Stimulated activated naive CD8-positive, alpha-beta T cell treated with anti-CD3 and anti-CD28 coated beads, Interleukin-15, Interleukin-2, amounts not matched to agents 100 U/mL and 50 U/mL, for 24 hours (primary cell): ENCODE measurements around the gene LIPA.
"Not testable (repeated sequence)": the region's sequence is repeated elsewhere in the genome, so short reads cannot be mapped to it uniquely, and the experiment has no call there.

Source experiments
- ATAC-seq: fragments of 150-1000 bp; cut with Tn5 transposase; one replicate; pipeline ENCODE4 v1.10.0; 2021
- DNase-seq: peaks from one replicate; pipeline ENCODE4 v3.0.0; 2021

LIPA gene

DNA sequence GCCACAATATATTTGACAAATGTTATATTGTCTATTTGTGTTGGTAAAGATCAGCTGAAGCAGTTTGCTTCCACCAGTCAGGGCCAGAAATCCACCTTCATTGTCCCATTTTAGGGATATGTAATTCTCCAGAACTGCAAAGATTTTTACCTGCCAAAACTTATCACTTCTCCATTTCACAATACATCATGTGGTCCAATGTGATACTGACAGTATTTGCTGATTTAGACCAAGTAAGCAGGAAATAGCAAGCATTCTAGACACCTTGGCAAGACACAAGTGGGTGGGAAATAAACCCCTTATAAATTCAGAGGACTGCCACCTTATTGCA lies 18.5 kb upstream of the LIPA start:
- ATAC-seq (no peak), DNase-seq (no peak)

DNA sequence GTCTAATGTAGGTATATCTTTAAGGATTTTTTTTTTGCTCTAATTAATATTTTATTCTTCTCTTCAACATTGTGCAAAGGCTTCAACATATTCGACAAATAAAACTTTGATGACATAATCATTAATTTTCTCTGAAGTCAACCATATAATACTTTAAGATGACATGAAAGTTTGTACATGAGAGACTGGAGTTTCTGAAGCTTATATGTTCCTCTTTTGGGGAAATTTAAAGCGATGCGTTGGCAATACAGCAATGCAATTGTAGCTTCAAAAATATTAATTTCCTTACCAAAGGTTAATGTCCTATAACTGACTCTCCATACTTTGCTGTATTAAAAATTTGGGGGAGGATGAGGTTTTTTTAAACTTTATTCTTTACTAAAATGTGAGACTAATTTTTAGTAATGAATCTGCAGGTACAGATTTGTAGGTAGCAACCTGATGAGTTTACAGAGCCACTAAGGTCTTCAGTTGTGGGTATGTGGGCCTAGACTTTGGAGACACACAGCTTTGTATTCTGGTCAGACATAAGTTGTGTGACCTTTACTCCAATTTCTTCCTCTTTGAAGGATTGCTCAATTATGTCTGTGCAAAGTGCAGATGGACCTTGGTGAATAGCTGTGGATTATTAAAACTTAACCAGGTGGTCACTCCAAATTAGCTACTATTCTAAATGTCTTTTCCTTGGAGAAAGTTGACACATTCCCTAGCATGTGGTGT lies 18.0 kb upstream of the LIPA start:
- no peak for DNase-seq
- no peak for ATAC-seq

DNA sequence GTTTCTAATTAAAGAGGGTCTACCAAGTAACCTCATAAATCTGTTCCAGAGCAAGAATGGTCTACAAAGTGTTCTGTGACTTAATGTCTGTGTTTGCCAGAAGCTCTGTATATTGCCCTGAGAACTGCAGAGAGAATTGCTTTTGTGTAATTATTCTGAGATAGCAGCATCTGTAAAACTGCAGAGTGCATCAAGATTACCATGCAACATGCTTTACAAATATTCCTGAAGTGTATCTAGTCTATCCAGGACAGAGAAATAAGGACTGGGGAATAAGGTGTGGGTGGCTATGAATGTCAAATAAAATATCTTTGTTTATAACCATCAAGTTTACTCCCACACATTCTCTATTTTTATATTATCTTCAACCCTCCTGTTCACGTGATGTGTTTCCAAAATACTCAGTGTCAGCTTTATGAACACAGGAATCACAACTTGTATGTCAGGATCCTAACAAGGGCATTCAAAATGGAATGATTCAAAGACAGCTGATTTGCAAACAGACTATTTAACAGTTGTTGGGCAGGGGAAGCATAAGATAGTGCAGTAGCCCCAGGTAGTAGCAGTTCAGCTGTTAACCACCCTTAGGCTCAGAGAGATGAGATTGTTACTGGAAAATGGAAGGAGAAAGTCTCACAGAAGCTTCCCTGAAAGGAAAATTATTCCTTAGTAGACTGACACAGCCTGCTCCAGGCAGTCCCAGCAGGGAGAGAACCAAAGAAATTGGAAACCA lies 15.3 kb upstream of the LIPA start:
- DNase-seq (no peak), ATAC-seq (no peak)

- DNase-seq (no peak), ATAC-seq (no peak)
Measured at GRCh38 chr10:89263531-89263930, 12.0 kb upstream of the LIPA start.

- DNase-seq: no peak
Measured at GRCh38 chr10:89263091-89263490, 11.5 kb upstream of the LIPA start.

DNA sequence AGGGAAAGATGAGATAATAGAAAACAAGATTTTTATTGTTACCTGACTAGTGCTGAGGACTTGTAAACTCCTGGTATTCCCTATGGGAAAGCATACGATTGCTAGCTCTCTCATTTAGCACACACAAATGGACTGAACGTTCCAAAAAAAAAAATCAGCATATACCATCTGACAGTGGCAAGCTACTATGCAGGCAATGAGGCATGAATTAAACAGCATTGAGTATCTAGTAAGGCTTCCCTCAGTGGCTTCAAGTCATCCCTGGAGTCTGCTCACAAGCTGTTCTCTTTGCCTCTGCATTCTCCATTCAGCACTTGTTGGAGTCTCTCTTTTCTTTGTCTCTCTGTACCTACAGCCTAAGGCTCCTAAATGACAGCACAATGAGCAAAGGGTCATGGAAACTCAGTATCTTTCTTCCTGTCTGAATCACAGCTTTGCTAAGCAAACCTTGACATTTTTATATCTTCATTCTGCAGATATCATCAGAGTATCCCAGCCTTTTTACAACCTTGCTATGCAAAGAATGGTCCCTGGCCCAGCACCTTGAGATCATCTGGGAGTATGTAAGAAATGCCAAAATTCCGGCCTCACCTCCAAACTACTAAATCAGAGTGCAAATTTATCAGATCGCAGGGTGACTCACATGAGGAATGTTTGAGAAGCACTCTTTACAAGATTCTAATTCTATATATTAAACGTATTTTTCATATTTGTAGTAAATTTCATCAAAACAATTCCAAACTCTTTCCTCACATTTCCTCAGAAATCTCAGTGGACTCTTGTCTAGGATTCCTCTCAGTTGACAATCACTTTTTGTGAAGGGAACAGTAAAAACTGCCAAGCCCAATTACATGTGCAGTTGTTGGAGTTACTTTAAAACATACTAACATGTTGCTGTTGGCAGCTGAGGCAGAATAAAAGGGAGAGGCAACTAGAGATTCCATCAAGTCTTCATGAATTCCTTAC lies 10.8 kb upstream of the LIPA start:
- no peak for DNase-seq

More at GRCh38 chr10:89263091-89263490, 11.5 kb upstream of the LIPA start:
- ATAC-seq: no peak

DNA sequence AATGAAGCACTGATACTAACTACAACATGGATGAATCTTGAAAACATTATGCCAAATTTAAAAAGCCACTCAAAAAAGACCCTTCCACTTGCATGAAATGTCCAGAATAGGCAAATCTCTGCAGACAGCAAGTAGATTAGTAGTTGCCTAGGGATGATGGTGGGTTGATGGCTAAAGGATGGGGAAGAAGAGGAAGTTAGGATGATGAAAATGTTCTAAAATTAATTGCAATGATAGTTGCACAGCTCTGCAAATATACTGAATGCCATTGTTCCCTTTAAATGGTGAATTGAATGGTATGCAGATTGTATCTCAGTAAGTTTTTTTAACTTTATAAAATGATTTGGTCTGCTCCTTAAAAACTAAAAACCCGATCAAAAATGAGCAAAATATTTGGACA lies 7.3 kb upstream of the LIPA start:
- ATAC-seq: no peak
- no peak for DNase-seq

More for the DNA sequence above, 10.8 kb upstream of the LIPA start:
- ATAC-seq: peak; percentile 25

DNA sequence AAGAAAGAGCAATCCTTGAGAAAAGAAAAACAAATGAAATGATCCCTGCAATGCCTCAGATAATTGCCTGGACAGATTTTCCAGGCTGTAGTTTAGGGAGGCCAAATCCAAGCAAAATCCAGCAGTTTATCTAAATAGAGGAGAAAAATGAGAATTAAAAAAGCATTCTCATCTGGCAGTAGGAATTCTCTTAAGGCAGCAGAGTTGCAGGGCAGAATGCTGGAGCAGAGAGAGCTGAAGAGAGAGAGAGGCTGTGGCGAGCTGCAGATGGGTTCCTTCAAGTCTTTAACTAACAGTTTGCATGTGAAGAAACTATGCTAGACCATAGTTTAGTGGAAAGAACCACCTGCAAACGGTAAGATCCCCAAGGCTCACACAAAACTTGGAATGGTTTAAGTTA lies 6.0 kb upstream of the LIPA start:
- ATAC-seq (no peak), DNase-seq (no peak)

DNA sequence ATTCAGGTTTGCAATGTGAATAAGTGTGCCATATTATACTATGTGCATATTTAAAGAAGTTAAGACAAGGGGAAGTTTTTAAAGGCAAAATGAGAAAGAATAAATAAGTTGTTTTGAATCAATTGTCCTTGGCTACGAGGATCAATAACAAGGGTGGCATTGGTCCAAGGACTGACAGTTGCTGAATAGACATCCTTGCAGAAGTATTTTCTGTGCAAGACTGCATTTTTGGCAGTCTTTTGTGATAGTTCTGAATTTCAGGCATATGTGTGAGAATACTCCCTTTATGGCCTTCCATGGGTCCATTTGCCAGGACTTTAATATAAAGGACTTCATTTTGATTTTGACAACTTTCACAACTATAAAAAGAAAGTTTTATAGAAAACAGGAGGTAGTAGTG lies 5.4 kb upstream of the LIPA start:
- no peak for DNase-seq
- ATAC-seq: no peak

GRCh38 chr10:89256340-89256739 lies 4.8 kb upstream of the LIPA start:
- DNase-seq: no peak
- ATAC-seq: no peak

- ATAC-seq (no peak), DNase-seq (no peak)
Measured at GRCh38 chr10:89255793-89256192, 4.2 kb upstream of the LIPA start.

- not testable (repeated sequence) for ATAC-seq
- peak; percentile 38 for DNase-seq
Measured at GRCh38 chr10:89255091-89255579, 3.6 kb upstream of the LIPA start.

DNA sequence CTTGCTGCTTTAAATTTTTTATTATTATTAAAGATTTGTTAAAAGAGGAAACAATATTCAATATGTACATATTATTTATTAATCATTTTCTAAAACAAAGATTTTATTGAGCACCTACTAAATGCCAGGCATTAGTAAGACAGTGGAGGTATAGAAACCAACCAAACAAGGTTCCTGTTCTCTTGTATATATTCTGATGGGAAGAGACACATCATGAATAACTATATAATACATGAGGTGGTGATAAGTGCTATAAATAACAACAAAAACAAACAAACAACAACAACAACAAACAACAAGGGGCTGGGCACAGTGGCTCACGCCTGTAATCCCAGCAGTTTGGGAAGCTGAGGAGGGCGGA lies 630 bp upstream of the LIPA start:
- no peak for DNase-seq
- ATAC-seq: no peak

- DNase-seq: no peak
- ATAC-seq: no peak
Measured at GRCh38 chr10:89250865-89251408, 638 bp downstream of the LIPA start.

GRCh38 chr10:89248990-89249389 lies 2.6 kb downstream of the LIPA start:
- DNase-seq: no peak
- no peak for ATAC-seq

GRCh38 chr10:89247623-89248022 lies 4.0 kb downstream of the LIPA start:
- not testable (repeated sequence) for ATAC-seq, DNase-seq

DNA sequence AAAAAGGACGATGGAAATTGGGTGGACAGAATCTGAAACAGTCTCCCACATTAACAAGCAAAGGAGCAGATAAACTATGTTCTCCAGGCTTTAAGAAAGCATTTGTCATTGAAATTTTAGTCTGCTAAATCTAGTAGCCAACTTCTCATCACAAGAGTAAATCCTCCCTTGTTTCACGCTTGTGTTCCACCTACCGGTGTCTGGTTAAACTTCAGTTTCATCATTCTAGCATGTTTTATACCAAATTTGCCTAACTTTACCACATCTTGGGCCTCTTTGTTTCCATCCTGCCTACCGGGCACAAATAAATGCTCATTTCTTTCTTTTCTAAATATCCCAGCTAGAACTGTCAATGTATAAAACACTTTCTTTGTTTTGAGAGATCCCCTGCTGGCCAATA lies 5.8 kb downstream of the LIPA start:
- DNase-seq (no peak), ATAC-seq (no peak)

- ATAC-seq (no peak), DNase-seq (no peak)
Measured at GRCh38 chr10:89242840-89243568, 8.6 kb downstream of the LIPA start.

DNA sequence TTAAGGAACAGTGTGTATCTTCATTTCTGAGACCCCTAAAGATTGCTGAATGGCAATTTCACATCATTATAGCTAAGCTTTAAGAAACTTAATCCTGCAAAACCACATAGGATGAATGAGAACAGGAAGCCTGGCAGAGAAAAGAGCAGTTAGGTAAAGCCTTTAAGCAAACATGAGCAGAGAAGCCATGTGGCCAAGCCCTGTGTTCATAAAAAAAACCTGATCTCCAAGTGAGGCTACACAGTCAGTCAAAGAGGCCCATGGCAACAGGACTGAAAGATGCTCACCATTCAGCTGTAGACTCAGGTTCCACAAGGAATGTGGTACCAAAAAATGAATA lies 9.3 kb downstream of the LIPA start:
- ATAC-seq (no peak), DNase-seq (no peak)

DNA sequence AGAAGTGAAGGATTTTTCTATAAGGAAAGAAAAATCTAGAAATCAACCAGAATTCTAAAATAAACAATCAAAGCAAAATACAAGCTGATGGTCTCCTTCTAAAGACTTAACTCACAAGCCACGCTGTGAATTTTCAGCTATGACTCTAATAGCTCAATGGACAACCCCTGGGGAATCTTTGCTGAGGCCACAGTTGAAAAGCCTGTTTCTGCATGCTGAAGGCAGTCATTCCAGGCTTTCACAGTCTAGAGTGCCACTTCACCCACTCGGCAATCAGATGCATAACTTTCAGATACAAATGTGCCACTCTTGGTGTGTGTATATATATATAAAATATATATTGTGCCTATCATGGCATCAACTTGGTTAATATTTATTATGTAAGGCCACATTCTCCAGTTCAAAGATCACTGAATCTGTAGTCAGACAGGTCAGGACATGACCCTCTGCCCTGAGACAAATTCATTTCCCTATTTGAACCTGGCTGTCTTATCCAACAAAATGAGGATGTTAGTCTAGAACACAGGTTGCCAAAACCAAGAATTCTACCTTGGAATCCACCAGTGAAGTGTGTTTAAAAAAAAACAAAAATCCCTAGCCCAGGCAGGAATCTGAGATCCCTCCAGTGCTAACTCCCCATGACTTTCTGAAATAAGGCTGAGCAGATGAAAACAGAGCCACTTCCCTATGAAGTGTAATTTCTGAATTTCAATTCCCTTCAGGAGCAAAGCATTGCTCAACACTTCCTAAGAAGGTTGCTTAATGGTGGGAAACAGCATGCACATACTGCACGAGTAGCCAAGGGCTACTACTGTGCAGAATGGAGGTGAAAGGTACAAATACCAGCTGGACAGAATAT lies 9.9 kb downstream of the LIPA start:
- ATAC-seq: peak; percentile 40
- DNase-seq: no peak

DNA sequence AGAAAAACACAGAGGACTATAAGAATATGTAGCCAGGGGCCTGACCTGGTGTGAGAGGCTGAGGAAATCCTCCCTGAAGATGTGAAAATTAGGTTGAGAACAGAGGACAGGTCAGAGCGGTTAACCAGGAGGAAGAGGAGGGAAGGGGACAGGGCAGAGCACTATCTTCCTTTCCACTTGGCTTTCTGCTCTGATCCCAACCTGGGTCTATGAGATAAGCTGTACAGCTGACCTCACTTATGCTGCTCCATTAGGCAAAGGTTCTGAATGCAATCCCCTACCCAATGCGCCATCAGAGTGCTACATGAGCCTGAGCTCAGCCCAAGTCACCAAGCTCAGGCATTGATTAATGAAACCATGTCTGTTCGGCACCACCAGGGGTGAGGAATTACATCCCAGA lies 10.5 kb downstream of the LIPA start:
- DNase-seq (no peak), ATAC-seq (no peak)
